ENCODE measurements around the gene AKAP10.
"Not testable (repeated sequence)": the region's sequence is repeated elsewhere in the genome, so short reads cannot be mapped to it uniquely, and the experiment has no call there.

Gene AKAP10

DNA sequence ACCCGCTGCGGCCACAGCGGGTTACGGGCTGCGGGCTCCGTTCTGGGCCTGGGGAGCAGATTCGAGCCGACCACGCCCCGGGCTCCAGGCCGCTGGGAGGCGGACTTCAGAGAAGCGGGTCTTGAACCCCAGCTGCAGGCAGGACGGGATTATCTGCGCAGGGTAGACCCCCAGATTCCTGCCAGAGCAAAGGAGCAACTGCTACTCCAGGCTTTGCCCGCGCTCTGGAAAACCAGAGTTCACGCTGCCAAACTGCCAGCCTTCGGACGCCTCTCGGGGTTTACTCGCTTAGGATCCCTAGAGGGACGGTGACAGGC lies 109.6 kb downstream of the AKAP10 start:
- no peak for DNase-seq (ENCODE audit: low read depth, low spot score)

DNA sequence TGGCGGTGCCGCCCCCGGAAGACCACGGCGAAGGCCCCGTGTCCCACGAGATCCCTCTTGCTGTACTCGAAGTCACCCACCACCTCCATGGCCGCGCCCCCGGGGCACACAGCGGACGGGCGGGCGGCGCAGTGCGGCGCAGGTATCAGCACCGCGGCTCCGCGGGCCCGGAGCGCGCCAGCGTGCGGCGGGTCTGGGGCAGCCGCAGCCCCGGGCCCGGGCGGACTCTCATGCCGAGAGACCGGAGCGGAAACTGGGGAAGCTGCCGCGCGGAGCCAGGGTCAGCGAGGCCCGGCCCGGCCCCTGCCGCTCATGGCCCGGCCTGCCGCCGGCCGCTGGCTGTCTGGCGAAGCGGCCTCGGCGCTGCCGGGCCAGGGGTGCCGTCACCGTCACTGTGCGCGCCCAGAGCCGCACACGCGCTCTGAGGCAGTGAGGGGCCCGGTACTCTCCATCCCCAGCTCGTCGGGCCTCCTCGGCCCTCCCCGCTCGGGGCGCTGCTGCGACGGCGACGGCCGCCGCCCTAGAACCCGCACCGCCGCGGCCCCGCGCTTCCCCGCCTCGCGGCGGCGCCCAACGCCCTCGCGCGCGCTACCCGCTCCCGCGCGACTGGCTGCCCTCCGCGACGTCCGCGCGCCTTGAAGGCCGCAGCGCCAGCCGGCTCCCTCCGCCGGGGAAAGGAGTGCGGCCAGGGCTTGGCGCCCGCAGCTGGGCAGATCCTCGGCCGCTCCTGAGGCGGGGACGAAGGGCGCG lies 110.1 kb downstream of the AKAP10 start, which contains the start of gene ULK2:
Gene ULK2, minus strand, starts transcription at position 608 of the 750 bp plus-strand sequence. Its CDS starts 519 bp downstream, at position 89.
- peak; percentile 92 for DNase-seq (ENCODE audit: low read depth, low spot score)

DNA sequence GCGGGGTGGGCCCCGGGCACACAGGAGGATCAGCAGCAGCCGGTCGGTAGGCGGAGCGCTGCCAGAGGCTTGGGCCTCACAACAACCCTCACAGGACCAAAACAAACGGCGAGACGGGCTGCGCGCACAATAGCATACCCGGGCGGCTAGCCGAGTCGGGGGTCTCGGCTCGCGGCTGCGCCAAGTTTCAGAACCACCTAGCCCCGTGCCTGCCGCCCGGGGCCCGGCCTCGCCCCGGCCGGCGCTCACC lies 110.6 kb downstream of the AKAP10 start:
- peak; percentile 85 for DNase-seq (ENCODE audit: low read depth, low spot score)

DNA sequence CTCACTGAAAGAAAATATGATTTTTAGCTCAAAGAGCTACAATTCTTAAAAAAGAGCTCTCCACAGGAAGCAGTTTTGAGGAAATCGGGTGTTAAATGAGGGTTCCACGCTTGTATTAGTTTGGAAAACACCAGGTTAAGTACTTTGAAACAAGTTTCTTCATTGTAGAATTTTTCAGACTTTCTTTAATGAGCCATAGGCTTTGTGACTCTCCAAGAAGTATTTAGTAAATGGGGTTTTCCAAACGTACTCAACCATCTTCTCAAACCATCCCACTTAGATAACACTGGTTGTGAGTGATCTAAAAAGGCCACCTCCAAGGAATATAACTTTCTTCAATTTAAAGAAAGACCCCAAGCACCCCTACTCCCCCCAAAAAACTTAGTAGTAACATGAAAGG lies 112.6 kb downstream of the AKAP10 start:
- DNase-seq (ENCODE audit: low read depth, low spot score), result no peak

DNA sequence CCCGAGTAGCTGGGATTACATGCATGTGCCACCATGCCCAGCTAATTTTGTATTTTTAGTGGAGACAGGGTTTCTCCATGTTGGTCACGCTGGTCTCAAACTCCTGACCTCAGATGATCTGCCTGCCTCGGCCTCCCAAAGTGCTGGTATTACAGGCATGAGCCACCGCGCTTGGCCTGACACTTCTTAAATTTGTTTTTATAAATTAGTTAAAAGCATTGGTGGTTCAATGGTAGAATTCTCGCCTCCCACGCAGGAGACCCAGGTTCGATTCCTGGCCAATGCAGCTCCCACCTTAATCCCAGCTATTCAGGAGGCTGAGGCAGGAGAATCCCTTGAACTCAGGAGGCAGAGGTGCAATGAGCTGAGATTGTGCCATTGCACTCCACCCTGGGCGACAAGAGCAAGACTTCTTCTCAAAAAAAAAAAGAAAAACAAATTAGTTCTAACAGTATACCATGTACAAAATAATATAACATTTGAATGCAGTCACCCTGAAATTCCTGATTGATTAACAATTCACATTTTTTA lies 116.9 kb downstream of the AKAP10 start:
- DNase-seq (ENCODE audit: low read depth, low spot score), result not testable (repeated sequence)

DNA sequence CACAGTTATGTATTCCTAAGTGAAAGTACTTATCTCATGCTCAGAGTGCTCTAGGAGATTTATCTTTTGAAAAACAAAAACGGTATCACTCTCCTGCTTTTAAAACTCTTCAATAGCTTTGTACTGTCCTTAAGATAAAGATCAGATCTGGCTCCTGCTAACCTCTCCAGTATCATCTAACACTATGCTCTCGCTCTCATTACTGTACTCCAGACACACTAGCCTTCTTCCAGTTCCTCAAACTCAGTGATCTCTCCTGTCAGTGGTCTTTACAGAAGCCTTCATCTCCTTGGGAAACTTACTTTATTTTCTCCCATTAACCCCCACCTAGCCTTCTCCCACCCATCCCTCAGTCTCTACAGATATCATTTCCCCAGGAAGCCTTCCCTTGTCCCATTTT lies 120.0 kb downstream of the AKAP10 start:
- no peak for DNase-seq (ENCODE audit: low read depth, low spot score)
